Nephron (organoid): ENCODE results near the gene KASH5.
"Not testable (repeated sequence)": the region's sequence is repeated elsewhere in the genome, so short reads cannot be mapped to it uniquely, and the experiment has no call there.

Experiments used
- H3K27ac Mint-ChIP-seq, 3 experiments: 2 replicates each; pipeline ENCODE4 v1.8.0; 2020; ENCODE audit warnings: mixed read lengths in 3 of 3, mild to moderate bottlenecking in 2 of 3, moderate library complexity in 1 of 3
- H3K27me3 Mint-ChIP-seq: 2 replicates; pipeline ENCODE4 v1.8.0; 2021; ENCODE audit warnings: low read depth, mild to moderate bottlenecking, moderate library complexity, mixed read lengths
- H3K36me3 Mint-ChIP-seq: 2 replicates; pipeline ENCODE4 v1.8.0; 2020; ENCODE audit warnings: low read depth, mixed read lengths
- H3K4me1 Mint-ChIP-seq: 2 replicates; pipeline ENCODE4 v1.8.0; 2020; ENCODE audit warnings: mixed read lengths
- H3K4me3 Mint-ChIP-seq, 3 experiments: 2 replicates each; pipeline ENCODE4 v1.8.0; 2020; ENCODE audit warnings: mild to moderate bottlenecking in 3 of 3, mixed read lengths in 3 of 3, moderate library complexity in 2 of 3
- H3K9me3 Mint-ChIP-seq: 2 replicates; pipeline ENCODE4 v1.8.0; 2020; ENCODE audit warnings: mixed read lengths
- TF ChIP-seq, protein P1 (sequence below), 3 experiments: fragments of 200-600 bp; sonication (generic); IDR thresholded peaks; one replicate each; pipeline ENCODE4 v1.5.0; 2021; ENCODE audit warnings: antibody characterized with exemption in 3 of 3; ENCODE audit not compliant: unreplicated experiment in 3 of 3

KASH5 gene

DNA sequence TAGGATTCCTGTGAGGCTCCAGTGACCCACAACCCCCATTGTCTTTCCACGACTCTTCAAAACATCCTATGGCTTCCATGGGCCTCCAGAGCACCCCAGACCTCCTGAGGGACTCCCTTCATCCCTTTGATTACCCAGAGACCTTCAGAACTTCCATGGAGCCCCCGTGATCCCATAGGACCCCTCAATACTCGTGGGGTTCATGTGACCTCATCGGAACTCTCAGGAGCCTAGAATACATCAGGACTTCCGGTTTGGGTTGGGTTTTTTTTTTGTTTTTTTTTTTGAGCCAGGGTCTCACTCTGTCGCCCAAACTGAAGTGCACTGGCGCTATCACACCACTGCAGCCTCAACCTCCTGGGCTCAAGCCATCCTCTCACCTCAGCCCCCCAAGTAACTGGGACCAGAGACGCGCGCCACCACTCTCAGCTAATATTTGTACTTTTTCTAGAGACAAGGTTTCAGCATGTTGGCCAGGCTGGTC lies 65.8 kb downstream of the KASH5 start:
- Mint-ChIP-seq H3K4me1 (peaks cover 19% of the 10 kb centered on the region), H3K9me3 (no peaks in the 10 kb centered on the region), H3K4me3 (peak overlapping the region; percentile 92 to 99 (median 94)), H3K27me3 (no peaks in the 10 kb centered on the region), H3K36me3 (peaks cover 26% of the 10 kb centered on the region), H3K27ac (peak overlapping the region; percentile 98 to 100 (median 99))
- TF ChIP-seq, protein P1, sequence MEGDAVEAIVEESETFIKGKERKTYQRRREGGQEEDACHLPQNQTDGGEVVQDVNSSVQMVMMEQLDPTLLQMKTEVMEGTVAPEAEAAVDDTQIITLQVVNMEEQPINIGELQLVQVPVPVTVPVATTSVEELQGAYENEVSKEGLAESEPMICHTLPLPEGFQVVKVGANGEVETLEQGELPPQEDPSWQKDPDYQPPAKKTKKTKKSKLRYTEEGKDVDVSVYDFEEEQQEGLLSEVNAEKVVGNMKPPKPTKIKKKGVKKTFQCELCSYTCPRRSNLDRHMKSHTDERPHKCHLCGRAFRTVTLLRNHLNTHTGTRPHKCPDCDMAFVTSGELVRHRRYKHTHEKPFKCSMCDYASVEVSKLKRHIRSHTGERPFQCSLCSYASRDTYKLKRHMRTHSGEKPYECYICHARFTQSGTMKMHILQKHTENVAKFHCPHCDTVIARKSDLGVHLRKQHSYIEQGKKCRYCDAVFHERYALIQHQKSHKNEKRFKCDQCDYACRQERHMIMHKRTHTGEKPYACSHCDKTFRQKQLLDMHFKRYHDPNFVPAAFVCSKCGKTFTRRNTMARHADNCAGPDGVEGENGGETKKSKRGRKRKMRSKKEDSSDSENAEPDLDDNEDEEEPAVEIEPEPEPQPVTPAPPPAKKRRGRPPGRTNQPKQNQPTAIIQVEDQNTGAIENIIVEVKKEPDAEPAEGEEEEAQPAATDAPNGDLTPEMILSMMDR (IDR thresholded peaks at IDR 0.05; ENCODE audit: unreplicated experiment in 3 of 3) = no peak

DNA sequence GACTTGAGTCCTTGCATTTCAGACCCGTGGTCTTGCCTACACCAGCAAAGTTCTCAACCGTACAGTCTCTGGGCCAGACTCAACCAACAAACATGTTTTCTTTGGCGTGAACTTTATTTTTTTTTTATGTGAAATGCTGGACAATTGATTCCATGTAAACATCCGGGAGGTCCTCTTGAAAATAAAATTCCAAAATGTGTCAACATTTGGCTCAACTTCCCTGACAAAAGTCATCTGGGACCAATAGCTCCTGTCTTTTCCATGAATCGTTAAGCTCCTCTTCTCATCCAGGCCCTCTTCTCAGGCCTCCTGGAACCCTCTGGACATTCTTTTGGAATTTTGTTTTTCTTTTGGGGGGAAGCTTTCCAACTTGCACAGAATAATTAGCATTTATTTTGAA lies 67.7 kb downstream of the KASH5 start:
- Mint-ChIP-seq H3K4me1 (peaks cover 19% of the 10 kb centered on the region), H3K9me3 (no peaks in the 10 kb centered on the region), H3K27ac (peak overlapping the region; percentile 44 to 93 (median 91)), H3K4me3 (peak overlapping the region; percentile 56 to 71 (median 69)), H3K36me3 (peaks cover 9% of the 10 kb centered on the region), H3K27me3 (no peaks in the 10 kb centered on the region)
- TF ChIP-seq, protein P1 (IDR thresholded peaks at IDR 0.05; ENCODE audit: unreplicated experiment in 3 of 3) = no peak

DNA sequence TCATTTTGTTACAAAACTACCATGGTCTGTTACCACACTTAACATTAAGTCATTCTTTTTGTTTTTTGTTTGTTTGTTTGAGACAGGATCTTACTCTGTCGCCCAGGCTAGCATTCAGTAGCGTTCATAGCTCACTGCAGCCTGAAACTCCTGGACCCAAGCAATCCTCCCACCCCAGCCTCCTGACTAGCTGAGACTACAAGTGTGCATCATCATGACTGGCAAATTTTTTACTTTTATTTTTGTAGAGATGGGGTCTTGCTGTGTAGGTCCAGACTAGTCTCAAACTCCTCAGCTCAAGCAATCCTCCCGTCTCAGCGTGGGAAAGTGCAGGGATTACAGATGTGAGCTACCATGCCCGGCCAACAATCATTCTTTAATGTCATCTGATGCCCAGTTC lies 68.3 kb downstream of the KASH5 start:
- H3K36me3 Mint-ChIP-seq = peaks cover 9% of the 10 kb centered on the region
- no peaks in the 10 kb centered on the region for H3K27me3 Mint-ChIP-seq
- H3K9me3 Mint-ChIP-seq = no peaks in the 10 kb centered on the region
- peak overlapping the region; percentile 44 to 93 (median 91) for H3K27ac Mint-ChIP-seq
- H3K4me3 Mint-ChIP-seq = peak overlapping the region; percentile 56 to 71 (median 69)
- TF ChIP-seq, protein P1 (IDR thresholded peaks at IDR 0.05; ENCODE audit: unreplicated experiment in 3 of 3) = no peak
- H3K4me1 Mint-ChIP-seq = peaks cover 18% of the 10 kb centered on the region

DNA sequence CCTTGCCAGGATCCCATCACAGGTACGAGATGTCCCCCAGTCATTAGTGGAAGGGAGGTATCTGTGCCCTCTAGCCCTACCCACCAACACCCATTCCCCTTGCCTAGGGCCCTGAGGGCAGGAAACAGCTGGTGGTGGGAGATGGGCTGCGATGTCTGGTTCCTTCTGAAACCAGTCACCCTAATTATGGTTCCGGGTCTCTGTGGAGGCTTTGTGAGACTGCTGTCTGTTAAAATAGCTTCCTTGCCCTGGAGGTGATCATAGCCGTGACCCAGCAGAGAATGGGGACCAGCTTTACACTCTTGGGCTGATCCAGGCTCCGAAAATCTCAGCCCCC lies 70.5 kb downstream of the KASH5 start:
- Mint-ChIP-seq H3K4me3 (no peak overlapping the region), H3K27me3 (no peaks in the 10 kb centered on the region), H3K27ac (no peak overlapping the region), H3K4me1 (peaks cover 6% of the 10 kb centered on the region), H3K36me3 (peaks cover 9% of the 10 kb centered on the region), H3K9me3 (no peaks in the 10 kb centered on the region)
- TF ChIP-seq, protein P1 (IDR thresholded peaks at IDR 0.05; ENCODE audit: unreplicated experiment in 3 of 3) = no peak

DNA sequence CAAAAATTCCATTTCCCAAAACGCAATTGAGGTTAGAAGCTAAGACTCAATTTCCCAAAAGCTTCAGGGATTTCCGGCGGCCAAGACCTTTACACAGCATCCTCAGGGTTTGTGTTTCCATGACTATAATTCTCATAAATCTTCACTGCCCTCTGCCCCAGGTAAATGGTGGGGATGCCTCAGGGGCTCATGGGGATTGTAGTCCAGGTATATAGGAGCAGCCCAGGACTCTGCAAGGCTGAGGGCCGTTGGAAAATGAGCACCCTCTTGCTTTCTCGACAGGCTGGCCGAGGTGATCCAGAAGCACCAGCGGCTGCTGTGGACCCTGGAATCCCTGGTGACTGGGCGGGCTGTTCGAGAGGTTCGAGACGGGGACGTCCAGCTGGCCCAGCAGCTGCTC lies 71.3 kb downstream of the KASH5 start:
- H3K4me1 Mint-ChIP-seq = peaks cover 6% of the 10 kb centered on the region
- H3K27me3 Mint-ChIP-seq = no peaks in the 10 kb centered on the region
- H3K27ac Mint-ChIP-seq = no peak overlapping the region
- no peaks in the 10 kb centered on the region for H3K9me3 Mint-ChIP-seq
- H3K36me3 Mint-ChIP-seq = peaks cover 9% of the 10 kb centered on the region
- no peak overlapping the region for H3K4me3 Mint-ChIP-seq
- TF ChIP-seq, protein P1 (IDR thresholded peaks at IDR 0.05; ENCODE audit: unreplicated experiment in 3 of 3) = no peak

DNA sequence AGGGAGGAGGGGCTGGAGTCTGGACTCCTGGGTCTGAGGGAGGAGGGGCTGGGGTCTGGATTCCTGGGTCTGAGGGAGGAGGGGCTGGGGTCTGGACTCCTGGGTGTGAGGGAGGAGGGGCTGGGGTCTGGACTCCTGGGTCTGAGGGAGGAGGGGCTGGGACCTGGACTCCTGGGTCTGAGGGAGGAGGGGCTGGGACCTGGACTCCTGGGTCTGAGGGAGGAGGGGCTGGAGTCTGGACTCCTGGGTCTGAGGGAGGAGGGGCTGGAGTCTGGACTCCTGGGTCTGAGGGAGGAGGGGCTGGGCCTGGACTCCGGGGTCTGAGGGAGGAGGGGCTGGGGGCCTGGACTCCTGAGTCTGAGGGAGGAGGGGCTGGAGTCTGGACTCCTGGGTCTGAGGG lies 73.1 kb downstream of the KASH5 start:
- H3K4me1 Mint-ChIP-seq, H3K27me3 Mint-ChIP-seq, H3K36me3 Mint-ChIP-seq, H3K4me3 Mint-ChIP-seq, H3K27ac Mint-ChIP-seq, H3K9me3 Mint-ChIP-seq: not testable (repeated sequence)
